HG03159 (cell line): ENCODE data around the gene EDN3.

ENCODE experiments used
- ATAC-seq: cut with Tn5 transposase; IDR thresholded peaks from one replicate; pipeline ENCODE4 v1.9.1; 2021; ENCODE audit warnings: mild to moderate bottlenecking, moderate library complexity; ENCODE audit not compliant: unreplicated experiment

The EDN3 gene, protein sequence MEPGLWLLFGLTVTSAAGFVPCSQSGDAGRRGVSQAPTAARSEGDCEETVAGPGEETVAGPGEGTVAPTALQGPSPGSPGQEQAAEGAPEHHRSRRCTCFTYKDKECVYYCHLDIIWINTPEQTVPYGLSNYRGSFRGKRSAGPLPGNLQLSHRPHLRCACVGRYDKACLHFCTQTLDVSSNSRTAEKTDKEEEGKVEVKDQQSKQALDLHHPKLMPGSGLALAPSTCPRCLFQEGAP

GRCh38 chr20:59300333-59301081, at the start of gene EDN3:
EDN3 (plus strand) TSS chr20:59300611; CDS start chr20:59300813, 202 bp downstream.
- no peak for ATAC-seq

- no peak for ATAC-seq
Observed at GRCh38 chr20:59253325-59253724, 47.1 kb upstream of the EDN3 start.

DNA sequence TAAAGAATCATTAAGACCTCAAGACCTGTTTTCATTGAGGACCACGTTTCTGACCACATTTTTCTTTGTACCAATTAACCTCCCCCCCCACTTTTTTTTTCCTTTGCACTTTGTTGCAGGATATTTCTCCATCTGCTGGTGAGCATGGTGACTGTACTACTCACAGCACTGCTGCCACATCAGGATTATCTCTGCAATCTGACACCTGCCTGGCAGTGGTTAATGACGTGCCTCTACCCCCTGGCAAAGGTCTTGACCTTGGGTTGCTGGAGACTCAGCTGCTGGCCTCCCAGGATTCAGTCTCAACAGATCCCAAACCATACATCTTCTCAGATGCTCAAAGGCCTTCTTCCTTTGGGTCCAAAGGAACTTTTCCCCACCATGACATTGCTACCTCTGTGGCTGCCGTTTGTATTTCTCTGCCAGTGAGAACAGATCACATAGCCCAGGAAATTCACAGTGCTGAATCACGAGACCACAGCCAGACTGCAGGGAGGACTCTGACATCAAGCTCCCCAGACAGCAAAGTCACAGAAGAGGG, 46.6 kb upstream of the EDN3 start:
- no peak for ATAC-seq

GRCh38 chr20:59255256-59255655, 45.2 kb upstream of the EDN3 start:
- ATAC-seq, result no peak

GRCh38 chr20:59258221-59258621, 42.2 kb upstream of the EDN3 start:
- no peak for ATAC-seq

- no peak for ATAC-seq
Observed at GRCh38 chr20:59259946-59260345, 40.5 kb upstream of the EDN3 start.

GRCh38 chr20:59265298-59265697, 35.1 kb upstream of the EDN3 start:
- no peak for ATAC-seq

DNA sequence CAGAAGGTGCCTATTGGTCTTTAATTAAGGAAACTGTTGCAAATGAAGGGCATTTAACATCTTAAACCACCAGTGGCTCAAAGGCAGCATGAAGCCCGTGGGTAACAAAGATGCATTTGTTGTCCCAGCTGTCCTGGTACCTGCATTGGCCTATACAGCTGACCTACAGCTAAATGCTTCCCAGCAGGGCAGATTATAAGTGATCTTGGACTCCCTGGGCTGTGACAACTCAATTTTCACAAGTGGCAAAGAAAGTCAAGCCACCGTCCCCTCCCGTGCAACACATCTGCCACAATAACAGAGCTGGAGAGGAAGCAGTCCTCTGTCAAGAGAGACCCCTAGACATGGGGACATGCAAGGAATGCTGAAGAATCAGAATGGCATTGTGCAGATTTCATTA, 31.5 kb upstream of the EDN3 start:
- no peak for ATAC-seq

GRCh38 chr20:59269411-59270025, 30.9 kb upstream of the EDN3 start:
- no peak for ATAC-seq

GRCh38 chr20:59270380-59270779, 30.0 kb upstream of the EDN3 start:
- ATAC-seq, result no peak

DNA sequence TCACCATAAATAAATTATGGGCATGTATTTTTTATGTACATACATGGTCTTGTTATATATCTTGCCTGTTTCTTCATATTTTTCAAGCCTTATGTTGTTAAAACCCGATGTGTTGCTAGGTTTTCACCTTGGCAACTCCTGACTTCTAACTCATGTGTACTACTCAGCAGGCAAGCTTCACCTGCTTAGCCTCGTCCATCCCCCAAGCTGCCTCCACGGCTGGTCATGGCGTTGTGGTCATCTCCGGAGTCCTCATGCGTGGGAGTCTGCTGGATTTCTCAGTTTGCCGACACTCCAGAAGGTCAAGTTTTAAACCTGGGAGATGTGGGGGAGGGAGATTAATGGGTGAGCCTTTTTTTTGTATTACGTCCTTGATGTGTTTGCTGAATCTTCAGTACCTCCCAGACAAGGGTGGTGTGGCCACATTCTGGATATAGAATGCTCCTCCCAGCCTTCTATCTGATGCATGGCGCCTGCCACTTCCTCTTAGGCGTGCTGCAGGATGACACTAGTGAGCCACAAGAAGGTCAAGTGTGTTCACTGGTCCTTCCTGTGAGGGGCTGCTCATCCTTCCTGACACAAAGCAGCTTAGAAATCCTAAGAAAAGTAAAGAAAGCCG, 26.6 kb upstream of the EDN3 start:
- no peak for ATAC-seq

DNA sequence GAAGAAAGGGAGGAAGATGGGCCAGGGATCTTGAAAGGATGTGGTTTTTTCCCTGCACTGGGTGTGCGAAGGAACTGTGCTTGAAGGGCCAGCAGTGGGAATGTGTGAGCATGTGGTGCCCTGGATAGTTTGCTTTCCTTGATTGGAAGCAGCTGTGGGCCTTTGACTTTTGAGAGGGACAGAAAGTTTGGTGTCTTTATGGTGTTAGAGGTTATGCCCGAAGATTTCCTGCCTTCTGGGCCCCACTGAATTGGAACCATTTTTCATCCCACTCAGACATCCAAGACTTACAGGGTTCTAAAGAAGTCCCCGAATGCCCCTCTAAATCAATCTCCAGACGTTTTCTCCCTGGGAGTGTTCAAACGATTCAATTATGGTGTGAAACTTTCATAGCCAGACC, 23.5 kb upstream of the EDN3 start:
- ATAC-seq, result no peak

- no peak for ATAC-seq
Observed at GRCh38 chr20:59284470-59284869, 15.9 kb upstream of the EDN3 start.

- no peak for ATAC-seq
Observed at GRCh38 chr20:59289994-59290393, 10.4 kb upstream of the EDN3 start.

- ATAC-seq, result no peak
Observed at GRCh38 chr20:59291740-59292383, 8.5 kb upstream of the EDN3 start.

DNA sequence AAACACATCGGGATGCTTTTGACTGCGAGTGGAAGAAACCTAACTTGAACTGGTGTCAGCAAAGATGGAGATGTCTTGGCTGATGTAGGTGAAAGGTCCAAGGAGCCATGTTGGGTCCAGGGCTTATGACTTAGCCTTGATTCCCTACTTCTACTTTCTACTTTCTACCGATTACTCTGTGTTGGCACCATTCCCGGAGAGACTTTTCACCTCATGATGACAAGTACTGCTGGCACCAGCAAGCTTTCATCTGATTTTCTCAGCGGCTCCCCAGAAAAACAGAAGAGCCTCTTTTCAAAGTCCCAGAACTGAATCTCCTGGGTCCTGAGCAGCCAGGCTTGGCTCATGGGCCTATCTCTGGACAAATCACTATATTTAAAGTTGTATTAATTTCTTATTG, 4.9 kb upstream of the EDN3 start:
- no peak for ATAC-seq

DNA sequence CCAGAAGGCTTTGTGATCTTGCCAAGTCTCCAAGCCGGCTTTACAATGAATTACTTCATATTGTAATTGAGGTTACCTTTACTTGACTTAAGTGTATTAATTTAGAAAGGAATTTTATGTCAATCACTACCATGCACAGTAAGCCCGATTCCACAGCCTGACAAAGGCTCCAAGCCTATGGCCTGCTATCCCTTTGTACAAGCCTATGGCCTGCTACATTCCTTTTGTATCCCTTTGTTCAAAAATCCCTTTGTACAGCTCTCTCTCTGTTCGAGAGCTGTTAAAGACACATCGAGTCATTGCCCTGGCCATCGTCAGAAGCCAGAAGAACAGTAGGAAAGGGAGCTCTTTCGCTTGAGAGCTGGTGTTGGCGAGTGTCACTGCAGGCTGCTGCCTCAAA, 2.7 kb upstream of the EDN3 start:
- ATAC-seq, result no peak

DNA sequence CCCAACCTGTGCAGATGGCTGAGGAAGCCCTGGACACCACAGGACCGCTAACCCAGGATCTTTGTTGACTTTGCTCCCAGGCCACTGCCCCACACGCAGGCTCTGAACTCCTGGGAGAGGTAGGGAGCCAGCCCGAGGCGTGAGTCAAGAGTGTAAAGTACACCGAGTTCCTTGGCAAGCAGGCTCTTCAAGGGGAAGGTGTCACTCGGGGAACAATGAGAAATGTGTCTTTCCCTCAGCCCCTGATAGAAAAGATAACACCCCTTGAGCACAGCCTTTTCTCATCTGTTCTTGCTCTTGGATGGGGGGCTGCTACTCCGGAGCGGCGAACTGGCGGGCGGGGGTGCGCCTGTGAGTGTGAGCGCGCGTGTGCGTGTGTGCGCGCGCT, 472 bp upstream of the EDN3 start:
- no peak for ATAC-seq

GRCh38 chr20:59301343-59302007, 1.1 kb downstream of the EDN3 start:
- no peak for ATAC-seq

DNA sequence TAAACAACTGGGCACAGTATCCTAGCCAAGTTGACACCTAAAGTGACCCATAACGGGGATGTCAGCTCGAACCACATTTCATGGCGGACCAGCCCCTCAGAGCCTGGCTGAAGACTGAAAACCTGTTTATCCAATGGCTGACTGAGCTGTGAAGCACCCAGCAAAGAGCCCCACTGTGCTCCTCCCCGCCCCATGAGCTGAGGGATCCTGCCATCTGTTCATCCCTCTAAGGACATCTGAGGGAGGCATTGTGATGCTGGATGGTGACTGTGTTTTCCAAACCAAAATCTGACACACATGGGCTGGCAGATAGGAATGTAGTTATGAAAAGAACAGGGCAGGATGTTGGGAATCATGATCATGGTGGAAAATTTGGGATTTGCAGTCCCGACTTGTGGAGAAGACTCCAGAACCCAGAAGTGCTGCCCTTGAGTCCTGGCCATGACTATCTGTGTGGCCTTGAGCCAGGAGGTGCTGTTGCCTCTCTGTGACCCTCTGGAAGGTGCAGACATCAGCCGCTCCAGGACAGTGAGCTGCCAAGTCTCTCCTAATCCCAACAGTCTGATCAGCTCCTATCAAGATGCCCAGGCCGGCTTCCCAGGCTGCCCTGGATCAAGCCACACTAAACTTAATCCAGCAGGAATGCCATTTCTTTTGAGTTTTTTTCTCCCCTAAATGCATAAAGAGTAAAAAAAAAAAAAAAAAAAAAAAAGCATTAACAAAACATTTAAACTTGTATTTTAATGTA, 5.7 kb downstream of the EDN3 start:
- ATAC-seq, result no peak
